Astrocyte of the cerebellum (primary cell): ENCODE results near the gene FRMD5.

Source experiments
- DNase-seq: peaks from one replicate; pipeline ENCODE4 v3.0.0-alpha.2; 2011; ENCODE audit warnings: low read depth
- H3K4me3 ChIP-seq: 2 replicates; pipeline ENCODE4 v1.5.1; 2011; ENCODE audit warnings: mild to moderate bottlenecking, low read depth, low read length, moderate library complexity
- CTCF ChIP-seq: IDR thresholded peaks from 2 replicates; pipeline ENCODE4 v1.5.1; 2012; ENCODE audit warnings: low read length, low read depth, moderate library complexity, mild to moderate bottlenecking; ENCODE audit errors: missing control alignments
- in situ Hi-C: cut with HindIII; loops from 2 replicates; pipeline ENCODE4 v1.10.0; 2017; ENCODE audit warnings: low sequenced_read_pairs

The FRMD5 gene

GRCh38 chr15:44153352-44153751 lies 41.7 kb downstream of the FRMD5 start:
- in situ Hi-C loops = no loop called here
- TF ChIP-seq CTCF = no peak
- no peak for DNase-seq
- H3K4me3 ChIP-seq = no peak overlapping the region

GRCh38 chr15:44149224-44149623 lies 45.8 kb downstream of the FRMD5 start:
- no peak for TF ChIP-seq CTCF
- in situ Hi-C loops = no loop called here
- no peak for DNase-seq
- H3K4me3 ChIP-seq = no peak overlapping the region

- in situ Hi-C loops = no loop called here
- no peak for DNase-seq
- H3K4me3 ChIP-seq = no peak overlapping the region
- TF ChIP-seq CTCF = no peak
These were observed 46.5 kb downstream of the FRMD5 start for GRCh38 chr15:44148580-44148979.

- in situ Hi-C loops = no loop called here
- no peak for DNase-seq
- no peak for TF ChIP-seq CTCF
- no peak overlapping the region for H3K4me3 ChIP-seq
These were observed 47.4 kb downstream of the FRMD5 start for GRCh38 chr15:44147636-44148035.

GRCh38 chr15:44145495-44145894 lies 49.6 kb downstream of the FRMD5 start:
- no peak for TF ChIP-seq CTCF
- in situ Hi-C loops = no loop called here
- H3K4me3 ChIP-seq = no peak overlapping the region
- DNase-seq = no peak

GRCh38 chr15:44144992-44145391 lies 50.1 kb downstream of the FRMD5 start:
- no peak overlapping the region for H3K4me3 ChIP-seq
- in situ Hi-C loops = no loop called here
- no peak for DNase-seq
- no peak for TF ChIP-seq CTCF

- no peak for TF ChIP-seq CTCF
- DNase-seq = no peak
- no peak overlapping the region for H3K4me3 ChIP-seq
- in situ Hi-C loops = no loop called here
These were observed 50.9 kb downstream of the FRMD5 start for GRCh38 chr15:44144184-44144583.
